ENCODE results near the gene LRRFIP1.

LRRFIP1 gene

GRCh38 chr2:237627441-237628246 is at the start of gene LRRFIP1:
TSS of gene LRRFIP1 (plus strand) at chr2:237627587. CDS start at chr2:237627645, 58 bp downstream.
- in situ Hi-C loops (cut with HindIII; ENCODE audit: low pct_unique_long_range_greater_than_20kb, low sequenced_read_pairs): no loop called here
- peak; percentile 38 to 72 for DNase-seq (ENCODE audit: low read depth in 1 of 2, low spot score in 1 of 2)
- TF ChIP-seq JUND (IDR thresholded peaks at IDR 0.05; ENCODE audit: low read depth): no peak

GRCh38 chr2:237577956-237578870 is 49.2 kb upstream of the LRRFIP1 start:
- in situ Hi-C loops (cut with HindIII; ENCODE audit: low pct_unique_long_range_greater_than_20kb, low sequenced_read_pairs): no loop called here
- DNase-seq (ENCODE audit: low read depth in 1 of 2, low spot score in 1 of 2): no peak
- TF ChIP-seq JUND (IDR thresholded peaks at IDR 0.05; ENCODE audit: low read depth): no peak

- no peak for TF ChIP-seq JUND (IDR thresholded peaks at IDR 0.05; ENCODE audit: low read depth)
- no peak for DNase-seq (ENCODE audit: low read depth in 1 of 2, low spot score in 1 of 2)
- in situ Hi-C loops (cut with HindIII; ENCODE audit: low pct_unique_long_range_greater_than_20kb, low sequenced_read_pairs): no loop called here
Observed at GRCh38 chr2:237581326-237581725, 46.1 kb upstream of the LRRFIP1 start.

GRCh38 chr2:237581751-237582746 is 45.3 kb upstream of the LRRFIP1 start:
- no peak for TF ChIP-seq JUND (IDR thresholded peaks at IDR 0.05; ENCODE audit: low read depth)
- in situ Hi-C loops (cut with HindIII; ENCODE audit: low pct_unique_long_range_greater_than_20kb, low sequenced_read_pairs): no loop called here
- no peak for DNase-seq (ENCODE audit: low read depth in 1 of 2, low spot score in 1 of 2)

GRCh38 chr2:237583385-237584295 is 43.7 kb upstream of the LRRFIP1 start:
- no peak for DNase-seq (ENCODE audit: low read depth in 1 of 2, low spot score in 1 of 2)
- TF ChIP-seq JUND (IDR thresholded peaks at IDR 0.05; ENCODE audit: low read depth): no peak
- in situ Hi-C loops (cut with HindIII; ENCODE audit: low pct_unique_long_range_greater_than_20kb, low sequenced_read_pairs): no loop called here

- DNase-seq (ENCODE audit: low read depth in 1 of 2, low spot score in 1 of 2): no peak
- TF ChIP-seq JUND (IDR thresholded peaks at IDR 0.05; ENCODE audit: low read depth): no peak
- in situ Hi-C loops (cut with HindIII; ENCODE audit: low pct_unique_long_range_greater_than_20kb, low sequenced_read_pairs): no loop called here
Observed at GRCh38 chr2:237585590-237586221, 41.7 kb upstream of the LRRFIP1 start.

GRCh38 chr2:237588044-237588696 is 39.2 kb upstream of the LRRFIP1 start:
- no peak for TF ChIP-seq JUND (IDR thresholded peaks at IDR 0.05; ENCODE audit: low read depth)
- DNase-seq (ENCODE audit: low read depth in 1 of 2, low spot score in 1 of 2): peak in 1 of 2 experiments; percentile 55
- in situ Hi-C loops (cut with HindIII; ENCODE audit: low pct_unique_long_range_greater_than_20kb, low sequenced_read_pairs): no loop called here

- peak; percentile 63 to 94 for DNase-seq (ENCODE audit: low read depth in 1 of 2, low spot score in 1 of 2)
- TF ChIP-seq JUND (IDR thresholded peaks at IDR 0.05; ENCODE audit: low read depth): no peak
- in situ Hi-C loops (cut with HindIII; ENCODE audit: low pct_unique_long_range_greater_than_20kb, low sequenced_read_pairs): no loop called here
Observed at GRCh38 chr2:237590272-237591140, 36.9 kb upstream of the LRRFIP1 start, which contains the start of gene RAB17. TSS of gene RAB17 (minus strand) at chr2:237590734. CDS start at chr2:237586154, 4,580 bp downstream.

- in situ Hi-C loops (cut with HindIII; ENCODE audit: low pct_unique_long_range_greater_than_20kb, low sequenced_read_pairs): no loop called here
- peak; percentile 54 to 94 for DNase-seq (ENCODE audit: low read depth in 1 of 2, low spot score in 1 of 2)
- no peak for TF ChIP-seq JUND (IDR thresholded peaks at IDR 0.05; ENCODE audit: low read depth)
Observed at GRCh38 chr2:237591141-237591881, 36.1 kb upstream of the LRRFIP1 start.

Data from T47D (cell line).